ENCODE measurements around the gene GLDC.

The GLDC gene

DNA sequence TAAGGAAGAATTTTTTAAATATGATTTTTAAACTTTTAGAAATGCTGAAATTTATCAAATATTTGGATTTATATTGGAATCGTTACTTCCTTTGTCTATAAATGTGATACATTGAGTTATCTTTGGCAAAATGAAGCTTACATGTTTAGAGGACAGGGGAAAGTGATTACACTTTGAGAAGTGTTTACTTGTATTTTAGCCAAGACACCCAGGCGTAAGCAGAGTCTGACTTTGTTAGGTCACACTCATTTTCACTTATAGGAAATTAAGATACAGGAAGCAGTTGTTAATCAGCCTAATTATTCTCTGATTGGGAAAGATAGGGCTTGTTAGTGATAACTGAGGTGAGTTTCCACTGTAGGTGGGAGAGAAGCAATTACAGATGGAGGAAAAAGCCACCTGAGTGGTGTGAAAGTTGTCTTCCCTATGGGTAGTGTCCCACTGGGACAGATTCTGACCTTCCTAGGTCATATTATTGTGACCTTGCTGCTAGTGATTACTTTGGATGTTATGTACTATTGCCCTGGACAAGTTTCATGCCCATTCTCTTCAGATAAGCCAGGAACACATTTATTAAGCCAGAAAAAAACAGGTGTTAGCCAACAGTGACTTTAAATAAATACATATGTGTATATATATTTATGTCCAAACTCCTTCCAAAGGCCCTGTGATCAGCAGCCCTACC, 143.9 kb downstream of the GLDC start:
- DNase-seq (ENCODE audit: low read depth) = no peak

DNA sequence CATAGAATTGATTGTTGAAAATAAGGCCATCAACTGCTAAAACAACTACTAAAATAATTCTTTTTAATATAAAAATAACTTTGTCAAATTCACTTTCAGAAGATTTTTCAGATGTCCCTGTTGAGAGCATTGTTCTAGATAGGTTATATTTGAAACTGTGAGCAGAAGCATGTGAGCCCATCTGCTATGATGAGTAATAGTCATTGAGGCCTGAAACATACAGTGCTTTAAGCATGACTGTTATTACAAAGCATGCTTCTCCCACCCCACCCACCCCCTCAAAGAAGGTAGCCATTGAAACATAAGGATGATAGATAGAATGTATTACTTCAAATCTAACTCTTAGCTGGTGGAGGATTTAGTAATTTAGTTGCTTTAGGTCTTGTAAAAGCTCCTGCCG, 146.5 kb downstream of the GLDC start:
- no peak for DNase-seq (ENCODE audit: low read depth)

DNA sequence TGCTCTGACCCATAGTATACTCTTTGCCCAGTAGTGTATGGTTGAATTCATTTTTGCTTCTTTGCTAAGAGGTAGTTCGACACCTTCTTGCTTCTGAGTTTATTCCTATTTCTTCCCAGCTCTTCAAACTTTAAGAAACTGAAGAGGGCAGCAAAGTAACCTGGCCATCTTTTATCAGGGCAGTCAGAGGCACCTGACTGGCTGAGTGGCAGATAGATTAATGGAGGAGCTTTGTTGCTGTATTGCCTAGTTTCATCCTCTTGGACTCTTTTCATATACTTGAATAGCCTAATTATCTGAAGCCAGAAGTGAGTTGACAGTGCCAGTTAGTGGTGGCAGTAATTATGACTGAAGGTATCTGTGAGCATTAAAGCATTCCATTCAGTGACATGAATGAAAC, 150.1 kb downstream of the GLDC start:
- DNase-seq (ENCODE audit: low read depth) = no peak

DNA sequence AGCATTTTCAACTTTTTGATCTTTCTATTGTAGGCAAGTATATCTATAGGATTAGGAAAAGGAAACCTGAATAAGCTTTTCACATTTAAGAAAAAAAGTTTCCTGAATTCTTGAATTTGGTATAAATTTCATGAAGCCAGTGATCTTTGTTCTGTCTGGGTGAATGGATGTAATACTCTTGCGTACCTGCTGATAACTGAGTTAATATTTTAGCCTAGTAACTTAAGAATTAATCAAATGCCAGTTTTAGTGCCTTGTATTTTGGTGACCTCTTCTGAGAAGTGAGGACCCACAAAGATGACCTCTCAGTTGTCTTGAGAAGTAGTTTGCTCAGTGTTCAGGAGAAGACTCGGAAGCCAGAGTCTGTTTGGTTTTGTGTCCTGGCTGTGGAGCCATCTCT, 154.7 kb downstream of the GLDC start:
- no peak for DNase-seq (ENCODE audit: low read depth)

DNA sequence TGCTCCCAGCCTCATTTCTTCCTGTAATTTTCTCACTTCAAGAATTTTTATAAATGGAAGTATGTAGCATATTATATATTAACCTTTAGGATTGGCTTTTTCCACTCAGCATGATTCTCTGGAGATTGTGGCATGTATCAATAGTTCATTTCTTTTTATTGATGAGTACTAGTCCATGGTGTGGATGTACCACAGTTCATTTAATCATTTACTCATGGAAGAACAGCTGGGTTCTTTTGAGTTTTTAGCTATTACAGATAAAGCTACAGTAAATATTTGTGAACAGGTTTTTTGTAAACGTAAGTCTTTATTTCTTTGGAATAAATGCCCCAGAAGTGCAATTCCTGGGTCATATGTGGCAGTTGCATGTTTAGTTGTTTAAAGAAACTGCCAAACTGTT, 156.4 kb downstream of the GLDC start:
- DNase-seq (ENCODE audit: low read depth) = no peak

DNA sequence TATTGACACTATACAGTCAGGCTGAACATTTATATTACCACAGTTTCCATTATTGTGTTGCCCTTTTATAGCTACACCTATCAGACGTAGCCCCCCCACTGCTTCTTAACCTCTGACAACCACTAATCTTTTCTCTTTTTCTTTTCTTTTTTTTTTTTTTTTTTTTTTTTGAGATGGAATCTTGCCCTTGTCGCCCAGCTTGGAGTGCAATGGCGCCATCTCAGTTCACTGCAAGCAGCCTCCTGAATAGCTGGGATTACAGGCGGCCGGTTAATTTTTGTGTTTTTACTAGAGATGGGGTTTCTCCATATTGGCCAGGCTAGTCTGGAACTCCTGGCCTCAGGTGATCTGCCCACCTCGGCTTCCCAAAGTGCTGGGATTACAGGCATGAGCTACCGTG, 157.1 kb downstream of the GLDC start:
- DNase-seq (ENCODE audit: low read depth) = no peak

DNA sequence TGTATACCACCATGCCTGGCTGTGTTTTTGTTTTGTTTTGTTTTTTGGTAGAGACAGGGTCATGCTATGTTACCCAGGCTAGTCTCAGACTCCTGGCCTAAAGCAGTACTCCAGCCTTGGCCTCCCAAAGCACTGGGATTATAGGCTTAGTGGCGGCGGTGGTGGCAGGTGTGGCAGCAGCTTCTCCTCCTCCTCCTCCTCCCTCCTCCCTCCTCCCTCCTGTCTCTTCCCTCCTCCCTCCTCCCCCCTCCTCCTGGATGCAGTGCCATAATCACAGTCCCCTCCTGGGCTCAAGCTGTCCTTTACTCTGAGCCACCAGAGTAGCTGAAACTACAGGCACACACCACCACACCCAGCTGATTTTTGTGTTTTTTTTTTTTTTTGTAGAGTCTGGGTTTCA, 161.3 kb downstream of the GLDC start:
- DNase-seq (ENCODE audit: low read depth) = no peak

Measured in activated T-helper 9 cell treated with anti-CD3 and anti-CD28 coated beads, Interleukin-2, amount 50 U/mL, for 16 hours (primary cell).